WI38 (cell line): ENCODE measurements around the gene PSG6.
"Not testable (repeated sequence)": the region's sequence is repeated elsewhere in the genome, so short reads cannot be mapped to it uniquely, and the experiment has no call there.

Experiments used
- H3K4me3 ChIP-seq: 2 replicates; pipeline ENCODE4 v1.5.1; 2011; ENCODE audit warnings: low read depth, mild to moderate bottlenecking, control low read depth, low read length
- CTCF ChIP-seq: IDR thresholded peaks from 2 replicates; pipeline ENCODE4 v1.5.1; 2012; ENCODE audit warnings: low read depth, mild to moderate bottlenecking, control low read depth, low read length

Gene PSG6

GRCh38 chr19:42928896-42929295 is 11.2 kb upstream of the PSG6 start:
- H3K4me3 ChIP-seq, result no peak overlapping the region
- no peak for TF ChIP-seq CTCF

- H3K4me3 ChIP-seq, result no peak overlapping the region
- no peak for TF ChIP-seq CTCF
These were observed 9.1 kb upstream of the PSG6 start for GRCh38 chr19:42926781-42927180.

GRCh38 chr19:42923106-42923505 is 5.4 kb upstream of the PSG6 start:
- H3K4me3 ChIP-seq, result not testable (repeated sequence)
- TF ChIP-seq CTCF, result peak; percentile 74

- H3K4me3 ChIP-seq, result not testable (repeated sequence)
These were observed 3.3 kb upstream of the PSG6 start for GRCh38 chr19:42920971-42921370.

- TF ChIP-seq CTCF, result no peak
These were observed 2.0 kb upstream of the PSG6 start for GRCh38 chr19:42919757-42920079.

GRCh38 chr19:42919070-42919756 is 1.5 kb upstream of the PSG6 start:
- H3K4me3 ChIP-seq, result not testable (repeated sequence)

More at GRCh38 chr19:42919757-42920079, 2.0 kb upstream of the PSG6 start:
- H3K4me3 ChIP-seq, result no peak overlapping the region

- not testable (repeated sequence) for H3K4me3 ChIP-seq
These were observed 829 bp upstream of the PSG6 start for GRCh38 chr19:42918377-42919069.

GRCh38 chr19:42916931-42917330 is 763 bp downstream of the PSG6 start:
- not testable (repeated sequence) for H3K4me3 ChIP-seq

GRCh38 chr19:42913516-42913915 is 4.2 kb downstream of the PSG6 start:
- not testable (repeated sequence) for H3K4me3 ChIP-seq

GRCh38 chr19:42912941-42913340 is 4.8 kb downstream of the PSG6 start:
- H3K4me3 ChIP-seq, result not testable (repeated sequence)

- H3K4me3 ChIP-seq, result not testable (repeated sequence)
These were observed 6.0 kb downstream of the PSG6 start for GRCh38 chr19:42911731-42912130.

GRCh38 chr19:42906162-42906561 is 11.5 kb downstream of the PSG6 start:
- H3K4me3 ChIP-seq, result not testable (repeated sequence)

GRCh38 chr19:42900561-42900960 is 17.1 kb downstream of the PSG6 start:
- H3K4me3 ChIP-seq, result not testable (repeated sequence)

GRCh38 chr19:42899674-42900073 is 18.0 kb downstream of the PSG6 start:
- H3K4me3 ChIP-seq, result not testable (repeated sequence)

GRCh38 chr19:42899110-42899509 is 18.6 kb downstream of the PSG6 start:
- not testable (repeated sequence) for H3K4me3 ChIP-seq

GRCh38 chr19:42898656-42899055 is 19.0 kb downstream of the PSG6 start:
- not testable (repeated sequence) for H3K4me3 ChIP-seq
